GM18907 (cell line): ENCODE results near the gene PPP1R15A.
"Not testable (repeated sequence)": the region's sequence is repeated elsewhere in the genome, so short reads cannot be mapped to it uniquely, and the experiment has no call there.

Experiments used
- ATAC-seq: cut with Tn5 transposase; IDR thresholded peaks from one replicate; pipeline ENCODE4 v1.9.1; 2021; ENCODE audit warnings: mild to moderate bottlenecking, moderate library complexity; ENCODE audit not compliant: unreplicated experiment

Gene PPP1R15A

GRCh38 chr19:48910803-48911202 lies 38.6 kb downstream of the PPP1R15A start:
- no peak for ATAC-seq

GRCh38 chr19:48913114-48913889 lies 41.1 kb downstream of the PPP1R15A start:
- ATAC-seq = no peak

GRCh38 chr19:48914181-48914580 lies 42.0 kb downstream of the PPP1R15A start:
- ATAC-seq = no peak

GRCh38 chr19:48915757-48916156 lies 43.5 kb downstream of the PPP1R15A start:
- ATAC-seq = no peak

- ATAC-seq = no peak
Observed at GRCh38 chr19:48918071-48918470, 45.9 kb downstream of the PPP1R15A start.

GRCh38 chr19:48918801-48919247 lies 46.6 kb downstream of the PPP1R15A start:
- ATAC-seq = no peak

- ATAC-seq = not testable (repeated sequence)
Observed at GRCh38 chr19:48919271-48919670, 47.0 kb downstream of the PPP1R15A start.

- no peak for ATAC-seq
Observed at GRCh38 chr19:48920949-48921348, 48.7 kb downstream of the PPP1R15A start.

- ATAC-seq = no peak
Observed at GRCh38 chr19:48921721-48922500, 49.7 kb downstream of the PPP1R15A start.

GRCh38 chr19:48922548-48923490 lies 50.6 kb downstream of the PPP1R15A start:
- ATAC-seq = no peak

GRCh38 chr19:48925240-48925843 lies 53.1 kb downstream of the PPP1R15A start:
- ATAC-seq = no peak
